ENCODE measurements around the gene ACAP2. TPM values are rescaled to one million over a fixed set of nuclear protein-coding genes. Genes with fewer than 3 reads are reported as not detected.

ACAP2 gene
- total and polyA plus RNA-seq, 3 donors from 2014 or later: 31.6 to 78.2 (median 72.3) TPM

GRCh38 chr3:195246581-195246995 is 196.2 kb downstream of the ACAP2 start:
- no peaks in the 10 kb centered on the region for H3K36me3 ChIP-seq (ENCODE audit: low read depth, missing control alignments)
- no peak for TF ChIP-seq POLR2A (IDR thresholded peaks at IDR 0.05)
- no peak for TF ChIP-seq CTCF (IDR thresholded peaks at IDR 0.05)
- 90 to 97% methylated on average over 8 to 9 of the region's 9 CpGs for WGBS, 2 donors

GRCh38 chr3:195245531-195245951 is 197.3 kb downstream of the ACAP2 start:
- H3K27me3 ChIP-seq: no peaks in the 10 kb centered on the region
- intact Hi-C loops (cut with DNase I; ENCODE audit: low total_unique reads): no loop called here
- no peaks in the 10 kb centered on the region for H3K36me3 ChIP-seq (ENCODE audit: low read depth, missing control alignments)
- no peak overlapping the region for H3K4me3 ChIP-seq
- no peaks in the 10 kb centered on the region for H3K9me3 ChIP-seq
- peak; percentile 8 for DNase-seq
- no peak for TF ChIP-seq CTCF (IDR thresholded peaks at IDR 0.05)
- TF ChIP-seq POLR2A (IDR thresholded peaks at IDR 0.05): no peak
- WGBS, 2 donors: 92 to 99% methylated on average over 11 to 16 of the region's 16 CpGs
- H3K4me1 ChIP-seq: peaks cover 3% of the 10 kb centered on the region
- H3K27ac ChIP-seq: no peak overlapping the region

More at GRCh38 chr3:195246581-195246995, 196.2 kb downstream of the ACAP2 start:
- H3K27ac ChIP-seq: no peak overlapping the region
- intact Hi-C loops (cut with DNase I; ENCODE audit: low total_unique reads): no loop called here
- H3K4me3 ChIP-seq: no peak overlapping the region
- H3K27me3 ChIP-seq: no peaks in the 10 kb centered on the region
- peak; percentile 7 for DNase-seq
- H3K9me3 ChIP-seq: no peaks in the 10 kb centered on the region
- H3K4me1 ChIP-seq: no peaks in the 10 kb centered on the region

- Histone ChIP-seq H3K27me3 (no peaks in the 10 kb centered on the region), H3K4me3 (no peak overlapping the region), H3K4me1 (peaks cover 27% of the 10 kb centered on the region), H3K36me3 (ENCODE audit: low read depth, missing control alignments) (no peaks in the 10 kb centered on the region), H3K9me3 (no peaks in the 10 kb centered on the region), H3K27ac (no peak overlapping the region)
- intact Hi-C loops (cut with DNase I; ENCODE audit: low total_unique reads): no loop called here
- peak; percentile 11 for DNase-seq
- WGBS, 2 donors: 89 to 91% methylated on average over 12 of the region's 12 CpGs
- TF ChIP-seq POLR2A (IDR thresholded peaks at IDR 0.05) (no peak), CTCF (IDR thresholded peaks at IDR 0.05) (no peak)
Measured at GRCh38 chr3:195241592-195242355, 201.0 kb downstream of the ACAP2 start.

GRCh38 chr3:195240939-195241338 is 201.9 kb downstream of the ACAP2 start:
- TF ChIP-seq POLR2A (IDR thresholded peaks at IDR 0.05): no peak
- no peak for TF ChIP-seq CTCF (IDR thresholded peaks at IDR 0.05)
- Histone ChIP-seq H3K27me3 (no peaks in the 10 kb centered on the region), H3K4me3 (no peak overlapping the region), H3K27ac (peak overlapping the region in 1 of 2 donors; percentile 36), H3K9me3 (no peaks in the 10 kb centered on the region), H3K4me1 (peaks cover 27% of the 10 kb centered on the region), H3K36me3 (ENCODE audit: low read depth, missing control alignments) (no peaks in the 10 kb centered on the region)
- no peak for DNase-seq
- 75 to 76% methylated on average over 6 of the region's 6 CpGs for whole genome bisulfite sequencing, 2 donors
- intact Hi-C loops (cut with DNase I; ENCODE audit: low total_unique reads): no loop called here

Measured in testis (tissue), 3 donors.